Tibial artery (tissue), 4 donors: ENCODE results near the gene LCE1F.

Source experiments
- DNase-seq, 2 donors: peaks; one replicate each; pipeline ENCODE4 v3.0.0-alpha.2; 2019
- H3K27ac ChIP-seq, 2 donors: fragments of 200-600 bp; sonication (generic) in 1 of 2; 1 replicate in 1 of 2; 2 replicates in 1 of 2; pipeline ENCODE4 v1.5.1; 2018 to 2019; ENCODE audit warnings: mild to moderate bottlenecking in 1 of 2
- H3K27me3 ChIP-seq, 2 donors: fragments of 200-600 bp; sonication (generic) in 1 of 2; one replicate each; pipeline versions ENCODE4 v1.5.1 to v1.6.0; 2016 to 2019
- H3K36me3 ChIP-seq, 3 donors: fragments of 200-600 bp; sonication (generic) in 2 of 3; one replicate each; pipeline ENCODE4 v1.5.1; 2016 to 2019; ENCODE audit warnings: mild to moderate bottlenecking in 2 of 3
- H3K4me1 ChIP-seq, 4 donors: fragments of 200-600 bp; sonication (generic) in 2 of 4; 1 replicate in 3 of 4; 2 replicates in 1 of 4; pipeline ENCODE4 v1.5.1; 2016 to 2019
- H3K4me3 ChIP-seq, 2 donors: fragments of 200-600 bp; sonication (generic) in 1 of 2; 1 replicate in 1 of 2; 2 replicates in 1 of 2; pipeline ENCODE4 v1.5.1; 2018 to 2019; ENCODE audit warnings: mild to moderate bottlenecking in 2 of 2
- H3K9me3 ChIP-seq, 3 donors: fragments of 200-600 bp; sonication (generic) in 1 of 3; one replicate each; pipeline ENCODE4 v1.5.1; 2016 to 2019
- CTCF ChIP-seq, 2 experiments: fragments of 200-600 bp in 1 of 2; fragments of 450-650 bp in 1 of 2; IDR thresholded peaks; one replicate each; pipeline ENCODE4 v1.5.1; 2017 to 2019; ENCODE audit warnings: antibody characterized with exemption in 2 of 2, mild to moderate bottlenecking in 1 of 2, moderate library complexity in 1 of 2
- intact Hi-C: fragments of 100-400 bp; cut with DNase I; formaldehyde crosslinking; loops from one replicate; pipeline ENCODE4 v1.15.0; 2023; ENCODE audit warnings: low total_unique reads

The LCE1F gene

GRCh38 chr1:152759453-152760173 is 15.3 kb upstream of the LCE1F start:
- no peak for DNase-seq
- TF ChIP-seq CTCF (IDR thresholded peaks at IDR 0.05), result no peak
- no peaks in the 10 kb centered on the region for H3K4me1 ChIP-seq
- intact Hi-C loops, result no loop called here
- no peaks in the 10 kb centered on the region for H3K9me3 ChIP-seq
- H3K27me3 ChIP-seq, result no peaks in the 10 kb centered on the region
- H3K27ac ChIP-seq, result no peak overlapping the region
- H3K4me3 ChIP-seq, result no peak overlapping the region
- no peaks in the 10 kb centered on the region for H3K36me3 ChIP-seq

DNA sequence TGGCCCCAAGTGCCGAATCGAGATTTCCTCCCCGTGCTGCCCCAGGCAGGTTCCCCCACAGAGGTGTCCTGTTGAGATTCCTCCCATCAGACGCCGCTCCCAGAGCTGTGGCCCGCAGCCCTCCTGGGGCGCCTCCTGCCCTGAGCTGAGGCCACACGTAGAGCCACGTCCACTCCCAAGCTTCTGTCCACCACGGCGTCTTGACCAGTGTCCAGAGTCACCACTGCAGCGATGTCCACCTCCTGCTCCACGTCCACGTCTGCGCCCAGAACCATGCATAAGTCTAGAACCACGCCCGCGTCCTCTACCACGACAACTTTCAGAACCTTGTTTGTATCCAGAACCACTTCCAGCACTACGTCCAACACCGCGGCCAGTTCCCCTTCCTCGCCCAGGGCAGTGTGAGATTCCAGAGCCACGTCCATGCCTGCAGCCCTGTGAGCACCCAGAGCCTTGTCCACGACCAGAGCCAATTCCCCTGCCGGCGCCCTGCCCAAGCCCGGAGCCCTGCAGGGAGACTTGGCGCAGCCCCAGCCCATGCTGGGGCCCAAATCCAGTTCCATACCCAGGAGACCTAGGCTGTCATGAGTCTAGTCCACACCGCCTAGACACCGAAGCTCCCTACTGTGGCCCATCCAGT is 14.3 kb upstream of the LCE1F start:
- no peaks in the 10 kb centered on the region for H3K4me1 ChIP-seq
- TF ChIP-seq CTCF (IDR thresholded peaks at IDR 0.05), result no peak
- intact Hi-C loops, result no loop called here

DNA sequence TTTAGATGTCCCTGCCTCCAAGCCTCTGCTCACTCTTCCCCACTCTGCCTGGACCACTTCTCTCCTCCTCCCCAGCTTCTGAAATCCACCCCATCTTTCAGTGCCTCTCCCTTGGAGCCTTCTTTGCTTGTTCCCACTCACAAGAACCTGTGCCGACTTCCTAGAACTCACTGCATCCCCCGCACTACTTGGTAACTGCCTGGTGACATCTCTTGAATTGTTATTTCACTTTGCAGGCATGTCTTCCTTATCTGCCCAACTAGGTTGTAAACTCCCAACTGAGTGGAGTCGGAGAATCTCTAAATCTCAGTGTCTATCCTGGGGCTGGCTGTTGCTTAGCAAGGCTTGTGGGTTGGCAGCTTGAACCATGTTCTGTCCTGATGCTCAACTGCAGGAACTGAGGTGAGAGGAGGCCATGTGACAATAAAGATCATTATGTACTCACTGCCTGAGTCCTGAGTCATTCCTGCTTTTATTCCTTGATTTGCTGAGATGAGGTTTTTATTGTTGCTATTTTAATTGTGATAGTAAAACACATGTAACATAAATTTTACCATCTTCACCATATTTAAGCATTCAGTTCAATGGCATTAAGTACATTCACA is 13.2 kb upstream of the LCE1F start:
- no peak for DNase-seq
- Histone ChIP-seq H3K27me3 (no peaks in the 10 kb centered on the region), H3K27ac (no peak overlapping the region), H3K36me3 (no peaks in the 10 kb centered on the region), H3K4me3 (no peak overlapping the region), H3K9me3 (no peaks in the 10 kb centered on the region), H3K4me1 (no peaks in the 10 kb centered on the region)
- TF ChIP-seq CTCF (IDR thresholded peaks at IDR 0.05), result no peak
- intact Hi-C loops, result no loop called here

More for the DNA sequence above, 14.3 kb upstream of the LCE1F start:
- no peak overlapping the region for H3K27ac ChIP-seq
- DNase-seq, result no peak
- no peaks in the 10 kb centered on the region for H3K9me3 ChIP-seq
- no peaks in the 10 kb centered on the region for H3K36me3 ChIP-seq
- H3K4me3 ChIP-seq, result no peak overlapping the region
- H3K27me3 ChIP-seq, result no peaks in the 10 kb centered on the region

DNA sequence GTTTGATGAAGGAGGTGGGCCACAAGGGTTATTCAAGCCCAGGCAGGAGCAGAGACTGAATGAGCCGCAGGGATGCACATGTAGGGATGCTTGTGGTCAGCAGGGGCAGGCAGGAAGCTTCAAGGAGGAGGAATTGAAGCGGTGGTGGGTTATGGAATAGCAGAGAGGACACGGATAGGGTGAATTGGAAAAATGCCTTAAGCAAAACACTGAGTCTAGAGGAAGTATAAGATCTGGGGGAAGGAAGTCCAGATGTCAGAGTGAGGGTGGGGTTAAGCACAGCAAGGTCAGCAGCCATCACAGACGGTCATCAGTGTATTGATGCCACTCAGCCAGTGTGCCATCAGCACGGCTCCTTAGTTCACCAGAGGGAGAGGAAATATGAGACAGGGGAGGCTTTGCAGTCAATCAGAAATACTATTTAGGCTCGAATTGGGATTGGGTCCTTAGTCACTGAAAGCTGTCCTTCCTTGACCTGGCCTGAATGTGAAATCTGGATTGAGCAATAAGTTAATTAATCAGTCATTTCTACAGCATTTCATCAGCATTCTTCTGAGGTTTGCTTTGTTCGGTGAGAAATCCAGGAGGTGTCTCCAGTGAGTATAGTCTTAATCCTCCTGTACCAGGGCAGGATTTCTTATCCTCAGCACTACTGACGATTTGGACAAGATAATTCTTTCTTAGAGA is 6.0 kb upstream of the LCE1F start:
- no peaks in the 10 kb centered on the region for H3K4me1 ChIP-seq
- no peak for DNase-seq
- TF ChIP-seq CTCF (IDR thresholded peaks at IDR 0.05), result no peak
- H3K36me3 ChIP-seq, result no peaks in the 10 kb centered on the region
- H3K4me3 ChIP-seq, result no peak overlapping the region
- no peaks in the 10 kb centered on the region for H3K27me3 ChIP-seq
- no peak overlapping the region for H3K27ac ChIP-seq
- no peaks in the 10 kb centered on the region for H3K9me3 ChIP-seq
- intact Hi-C loops, result no loop called here

- Histone ChIP-seq H3K9me3 (no peaks in the 10 kb centered on the region), H3K4me3 (no peak overlapping the region), H3K27me3 (no peaks in the 10 kb centered on the region), H3K36me3 (no peaks in the 10 kb centered on the region), H3K4me1 (no peaks in the 10 kb centered on the region), H3K27ac (no peak overlapping the region)
- no peak for DNase-seq
- intact Hi-C loops, result no loop called here
- TF ChIP-seq CTCF (IDR thresholded peaks at IDR 0.05), result no peak
Observed at GRCh38 chr1:152770411-152770810, 4.5 kb upstream of the LCE1F start.
